CD14-positive monocyte (primary cell): ENCODE results near the gene KCNK3. TPM values are rescaled to one million over a fixed set of nuclear protein-coding genes. Genes with fewer than 3 reads are reported as not detected.
A peak's percentile ranks its signal among the peaks of the same experiment; 100 is the strongest.

ENCODE experiments used
- DNase-seq, 3 donors: peaks; one replicate each; pipeline ENCODE4 v3.0.0-alpha.2; 2011 to 2022
- H2AFZ ChIP-seq: 2 replicates; pipeline ENCODE4 v1.6.0; 2012; ENCODE audit warnings: mild to moderate bottlenecking, low read depth, low read length, inconsistent platforms; ENCODE audit not compliant: insufficient read depth, poor library complexity, severe bottlenecking
- H3K27ac ChIP-seq, 2 donors: 1 replicate in 1 of 2; 2 replicates in 1 of 2; pipeline ENCODE4 v1.5.1; 2012 to 2013; ENCODE audit warnings: low read length in 2 of 2, control low read depth in 1 of 2, inconsistent platforms in 1 of 2, low read depth in 1 of 2, mild to moderate bottlenecking in 1 of 2
- H3K27me3 ChIP-seq, 2 donors: one replicate each; pipeline versions ENCODE4 v1.6.0 to v1.6.1; 2011 to 2013; ENCODE audit warnings: low read length in 2 of 2; ENCODE audit not compliant: control insufficient read depth in 2 of 2, insufficient read depth in 2 of 2
- H3K36me3 ChIP-seq, 2 donors: replicated peaks in 1 of 2; 1 replicate in 1 of 2; 2 replicates in 1 of 2; pipeline versions ENCODE4 v1.5.1 to v1.6.1; 2012 to 2013; ENCODE audit warnings: low read length in 2 of 2, control low read depth in 1 of 2, inconsistent platforms in 1 of 2, mild to moderate bottlenecking in 1 of 2; ENCODE audit not compliant: insufficient read depth in 2 of 2, control insufficient read depth in 1 of 2
- H3K4me1 ChIP-seq, 2 donors: 1 replicate in 1 of 2; 2 replicates in 1 of 2; pipeline versions ENCODE4 v1.5.1 to v1.6.1; 2012 to 2013; ENCODE audit warnings: low read length in 2 of 2, control low read depth in 1 of 2, inconsistent platforms in 1 of 2, mild to moderate bottlenecking in 1 of 2, moderate library complexity in 1 of 2; ENCODE audit not compliant: insufficient read depth in 2 of 2, control insufficient read depth in 1 of 2
- H3K4me2 ChIP-seq: replicated peaks from 2 replicates; pipeline ENCODE3; 2012; ENCODE audit warnings: low read length, moderate library complexity, mild to moderate bottlenecking; ENCODE audit not compliant: poor library complexity, severe bottlenecking; ENCODE audit errors: extremely low read depth
- H3K4me3 ChIP-seq, 3 experiments: fragments of 200-600 bp in 1 of 3; sonication (generic) in 1 of 3; replicated peaks in 1 of 3; 1 replicate in 2 of 3; 2 replicates in 1 of 3; pipeline ENCODE4 v1.5.1; 2011 to 2013; ENCODE audit warnings: low read length in 3 of 3, mild to moderate bottlenecking in 3 of 3, control low read depth in 2 of 3, low read depth in 2 of 3, inconsistent platforms in 1 of 3, moderate library complexity in 1 of 3
- H3K79me2 ChIP-seq: 2 replicates; pipeline ENCODE4 v1.6.0; 2012; ENCODE audit warnings: mild to moderate bottlenecking, control low read depth, inconsistent platforms, low read length, moderate library complexity; ENCODE audit not compliant: insufficient read depth
- H3K9ac ChIP-seq: 2 replicates; pipeline ENCODE4 v1.6.0; 2017; ENCODE audit warnings: low read length, mild to moderate bottlenecking; ENCODE audit not compliant: insufficient read depth, poor library complexity, severe bottlenecking
- H3K9me3 ChIP-seq, 2 donors: replicated peaks in 1 of 2; 1 replicate in 1 of 2; 2 replicates in 1 of 2; pipeline versions ENCODE4 v1.5.1 to v1.6.1; 2012 to 2013; ENCODE audit warnings: low read length in 2 of 2, control low read depth in 1 of 2; ENCODE audit not compliant: control insufficient read depth in 1 of 2, insufficient read depth in 1 of 2
- H4K20me1 ChIP-seq: 2 replicates; pipeline ENCODE4 v1.6.0; 2012; ENCODE audit warnings: mild to moderate bottlenecking, low read length, control low read depth, moderate library complexity; ENCODE audit not compliant: insufficient read depth
- H3K27ac Mint-ChIP-seq, 7 donors: one replicate each; pipeline ENCODE4 v1.8.0; 2020; ENCODE audit warnings: mild to moderate bottlenecking in 7 of 7, mixed read lengths in 7 of 7, moderate library complexity in 6 of 7, inconsistent platforms in 2 of 7
- H3K27me3 Mint-ChIP-seq, 3 donors: one replicate each; pipeline ENCODE4 v1.8.0; 2021 to 2022; ENCODE audit warnings: low read depth in 3 of 3, mild to moderate bottlenecking in 3 of 3, mixed read lengths in 3 of 3, moderate library complexity in 3 of 3, inconsistent platforms in 1 of 3
- H3K36me3 Mint-ChIP-seq, 2 donors: one replicate each; pipeline ENCODE4 v1.8.0; 2020; ENCODE audit warnings: mixed read lengths in 2 of 2, inconsistent platforms in 1 of 2, mild to moderate bottlenecking in 1 of 2
- H3K4me1 Mint-ChIP-seq: one replicate; pipeline ENCODE4 v1.8.0; 2020; ENCODE audit warnings: mild to moderate bottlenecking, mixed read lengths
- H3K4me3 Mint-ChIP-seq, 2 donors: one replicate each; pipeline ENCODE4 v1.8.0; 2020; ENCODE audit warnings: mild to moderate bottlenecking in 2 of 2, mixed read lengths in 2 of 2, moderate library complexity in 1 of 2
- H3K9me3 Mint-ChIP-seq, 7 donors: one replicate each; pipeline ENCODE4 v1.8.0; 2020 to 2022; ENCODE audit warnings: mixed read lengths in 7 of 7, mild to moderate bottlenecking in 6 of 7, moderate library complexity in 6 of 7, inconsistent platforms in 2 of 7
- CTCF ChIP-seq: fragments of 200-600 bp; IDR thresholded peaks from one replicate; pipeline ENCODE4 v1.8.0; 2022; ENCODE audit warnings: antibody characterized with exemption, mild to moderate bottlenecking
- WGBS: methylation state at CpG from one replicate; pipeline ENCODE4 v1.1.5; 2013; ENCODE audit warnings: missing lambda C conversion rate; ENCODE audit not compliant: insufficient coverage; 5-methylcytosine and 5-hydroxymethylcytosine counted together
- intact Hi-C, 2 donors: fragments of 100-400 bp; cut with micrococcal nuclease; formaldehyde crosslinking; loops; one replicate each; pipeline versions ENCODE4 v1.15.0 to v1.15.1; 2023
- polyA plus RNA-seq, 3 donors: library from polyadenylated mRNA; depleted of rRNA in 1 of 3; unstranded in 2 of 3; stranded (reverse) in 1 of 3; fragments of 300-500 nt in 2 of 3; fragments of >200 nt in 1 of 3; fragmentation: Illumina TruSeq in 2 of 3; gene quantifications; 1 replicate in 2 of 3; 2 replicates in 1 of 3; pipeline ENCODE4 v1.2.3, GENCODE V29; 2012 to 2021

Gene KCNK3
- polyA plus RNA-seq, 3 donors: not detected

GRCh38 chr2:26757873-26758789 is 65.6 kb downstream of the KCNK3 start:
- Mint-ChIP-seq H3K27me3 (peaks cover 4 to 12% (median 5%) of the 10 kb centered on the region in 3 donors), H3K36me3 (no peaks in the 10 kb centered on the region), H3K27ac (no peak overlapping the region), H3K4me1 (peaks cover 12% of the 10 kb centered on the region), H3K9me3 (no peaks in the 10 kb centered on the region), H3K4me3 (no peak overlapping the region)
- Histone ChIP-seq H3K4me3 (no peak overlapping the region), H4K20me1 (no peaks in the 10 kb centered on the region), H2AFZ (no peak overlapping the region), H3K9ac (no peak overlapping the region), H3K79me2 (no peaks in the 10 kb centered on the region), H3K4me2 (no peak overlapping the region), H3K4me1 (no peaks in the 10 kb centered on the region), H3K9me3 (no peaks in the 10 kb centered on the region), H3K36me3 (no peaks in the 10 kb centered on the region), H3K27ac (no peak overlapping the region), H3K27me3 (peaks cover 0 to under 1% of the 10 kb centered on the region in 2 donors)
- peak in 1 of 3 donors; percentile 16 for DNase-seq
- intact Hi-C loops: no loop called here
- TF ChIP-seq CTCF: no peak
- 83% methylated on average over 5 of the region's 6 CpGs for WGBS

GRCh38 chr2:26758790-26759321 is 66.3 kb downstream of the KCNK3 start:
- no peak for TF ChIP-seq CTCF
- Mint-ChIP-seq H3K9me3 (no peaks in the 10 kb centered on the region), H3K36me3 (no peaks in the 10 kb centered on the region), H3K27me3 (peaks cover 4 to 16% (median 8%) of the 10 kb centered on the region in 3 donors), H3K4me1 (peaks cover 16% of the 10 kb centered on the region), H3K4me3 (no peak overlapping the region), H3K27ac (no peak overlapping the region)
- Histone ChIP-seq H3K27ac (no peak overlapping the region), H4K20me1 (no peaks in the 10 kb centered on the region), H2AFZ (no peak overlapping the region), H3K9me3 (no peaks in the 10 kb centered on the region), H3K4me3 (no peak overlapping the region), H3K4me1 (peaks cover 5% of the 10 kb centered on the region in 2 donors), H3K4me2 (no peak overlapping the region), H3K9ac (no peak overlapping the region), H3K27me3 (peaks cover 0 to 5% of the 10 kb centered on the region in 2 donors), H3K36me3 (no peaks in the 10 kb centered on the region), H3K79me2 (no peaks in the 10 kb centered on the region)
- intact Hi-C loops: no loop called here
- DNase-seq: no peak
- 97% methylated on average over 7 of the region's 7 CpGs for WGBS
